Prostate gland (tissue), 2 donors: ENCODE measurements around the gene BACH1.

Source experiments
- POLR2A ChIP-seq: fragments of 450-650 bp; IDR thresholded peaks from one replicate; pipeline ENCODE4 v1.6.1; 2016; ENCODE audit warnings: antibody characterized with exemption, mild to moderate bottlenecking
- TF ChIP-seq, protein P1 (sequence below), 4 experiments: fragments of 200-600 bp in 2 of 4; fragments of 450-650 bp in 2 of 4; sonication (generic) in 2 of 4; IDR thresholded peaks; 1 replicate in 3 of 4; 2 replicates in 1 of 4; pipeline ENCODE4 v1.5.1; 2016 to 2019; ENCODE audit warnings: antibody characterized with exemption in 4 of 4, mild to moderate bottlenecking in 2 of 4, moderate library complexity in 2 of 4

GRCh38 chr21:29321217-29321616 lies 22.5 kb downstream of the BACH1 start:
- TF ChIP-seq, protein P1, sequence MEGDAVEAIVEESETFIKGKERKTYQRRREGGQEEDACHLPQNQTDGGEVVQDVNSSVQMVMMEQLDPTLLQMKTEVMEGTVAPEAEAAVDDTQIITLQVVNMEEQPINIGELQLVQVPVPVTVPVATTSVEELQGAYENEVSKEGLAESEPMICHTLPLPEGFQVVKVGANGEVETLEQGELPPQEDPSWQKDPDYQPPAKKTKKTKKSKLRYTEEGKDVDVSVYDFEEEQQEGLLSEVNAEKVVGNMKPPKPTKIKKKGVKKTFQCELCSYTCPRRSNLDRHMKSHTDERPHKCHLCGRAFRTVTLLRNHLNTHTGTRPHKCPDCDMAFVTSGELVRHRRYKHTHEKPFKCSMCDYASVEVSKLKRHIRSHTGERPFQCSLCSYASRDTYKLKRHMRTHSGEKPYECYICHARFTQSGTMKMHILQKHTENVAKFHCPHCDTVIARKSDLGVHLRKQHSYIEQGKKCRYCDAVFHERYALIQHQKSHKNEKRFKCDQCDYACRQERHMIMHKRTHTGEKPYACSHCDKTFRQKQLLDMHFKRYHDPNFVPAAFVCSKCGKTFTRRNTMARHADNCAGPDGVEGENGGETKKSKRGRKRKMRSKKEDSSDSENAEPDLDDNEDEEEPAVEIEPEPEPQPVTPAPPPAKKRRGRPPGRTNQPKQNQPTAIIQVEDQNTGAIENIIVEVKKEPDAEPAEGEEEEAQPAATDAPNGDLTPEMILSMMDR (IDR thresholded peaks at IDR 0.05): no peak
- TF ChIP-seq POLR2A: no peak
